Stimulated activated CD4-positive, alpha-beta T cell treated with anti-CD3 and anti-CD28 coated beads, Interleukin-2, amount 100 ng/mL, for 24 hours (primary cell): ENCODE results near the gene SSH3.

Experiments
- DNase-seq, 2 donors: peaks; one replicate each; pipeline ENCODE4 v3.0.0-alpha.2; 2020

SSH3 gene

GRCh38 chr11:67268081-67268961 lies 35.0 kb upstream of the SSH3 start:
- peak; percentile 72 to 73 for DNase-seq

- DNase-seq = no peak
These were observed 34.4 kb upstream of the SSH3 start for GRCh38 chr11:67268962-67269268.

- no peak for DNase-seq
These were observed 33.7 kb upstream of the SSH3 start for GRCh38 chr11:67269401-67270255.

DNA sequence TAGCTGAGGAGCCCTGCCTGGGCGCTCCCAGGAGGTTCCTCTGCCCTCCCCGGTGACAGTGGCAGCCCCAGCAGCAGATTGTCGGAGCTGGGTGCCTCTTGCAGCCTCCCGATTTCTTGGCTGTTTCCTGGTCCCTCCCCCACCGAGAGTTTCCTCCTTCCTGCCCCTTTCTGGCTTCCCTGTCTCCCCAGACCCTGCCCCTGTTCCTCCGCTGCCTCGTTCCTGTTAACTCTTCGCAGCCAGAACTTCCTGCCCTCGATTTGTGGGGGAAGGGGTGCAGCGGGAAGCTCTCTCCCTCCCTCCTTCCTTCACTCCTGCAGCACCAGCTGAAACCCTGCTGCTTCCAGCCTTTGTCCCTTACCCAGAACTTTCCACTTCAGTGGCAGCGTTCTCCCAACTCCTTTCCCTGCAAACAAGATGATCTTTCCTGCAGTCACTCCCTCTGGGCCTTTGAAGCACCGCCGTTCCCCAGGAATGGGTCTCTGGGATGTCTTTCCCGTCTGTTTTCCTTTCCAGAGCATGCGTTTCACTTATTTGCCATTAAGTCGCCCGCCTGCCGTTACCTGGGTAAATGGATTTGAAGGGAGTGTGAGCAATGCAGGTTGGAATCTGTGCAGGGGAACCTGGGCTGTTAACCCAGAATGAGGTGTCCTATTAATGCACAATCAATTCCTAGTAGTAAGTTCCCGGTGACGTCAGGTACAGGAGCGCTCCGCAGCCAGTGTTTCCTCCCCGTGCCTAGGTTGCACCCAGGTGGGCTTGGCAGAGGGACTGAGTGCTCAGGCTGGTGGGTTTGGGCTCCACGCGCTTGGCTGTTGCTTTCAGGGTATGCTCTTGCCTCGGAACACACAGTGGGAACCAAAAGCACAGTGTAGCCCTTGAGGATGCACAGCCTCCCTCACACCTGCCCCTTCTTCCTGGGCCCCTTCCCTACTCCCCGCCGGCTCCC lies 32.8 kb upstream of the SSH3 start:
- no peak for DNase-seq

- DNase-seq = no peak
These were observed 32.2 kb upstream of the SSH3 start for GRCh38 chr11:67271205-67271540.

DNA sequence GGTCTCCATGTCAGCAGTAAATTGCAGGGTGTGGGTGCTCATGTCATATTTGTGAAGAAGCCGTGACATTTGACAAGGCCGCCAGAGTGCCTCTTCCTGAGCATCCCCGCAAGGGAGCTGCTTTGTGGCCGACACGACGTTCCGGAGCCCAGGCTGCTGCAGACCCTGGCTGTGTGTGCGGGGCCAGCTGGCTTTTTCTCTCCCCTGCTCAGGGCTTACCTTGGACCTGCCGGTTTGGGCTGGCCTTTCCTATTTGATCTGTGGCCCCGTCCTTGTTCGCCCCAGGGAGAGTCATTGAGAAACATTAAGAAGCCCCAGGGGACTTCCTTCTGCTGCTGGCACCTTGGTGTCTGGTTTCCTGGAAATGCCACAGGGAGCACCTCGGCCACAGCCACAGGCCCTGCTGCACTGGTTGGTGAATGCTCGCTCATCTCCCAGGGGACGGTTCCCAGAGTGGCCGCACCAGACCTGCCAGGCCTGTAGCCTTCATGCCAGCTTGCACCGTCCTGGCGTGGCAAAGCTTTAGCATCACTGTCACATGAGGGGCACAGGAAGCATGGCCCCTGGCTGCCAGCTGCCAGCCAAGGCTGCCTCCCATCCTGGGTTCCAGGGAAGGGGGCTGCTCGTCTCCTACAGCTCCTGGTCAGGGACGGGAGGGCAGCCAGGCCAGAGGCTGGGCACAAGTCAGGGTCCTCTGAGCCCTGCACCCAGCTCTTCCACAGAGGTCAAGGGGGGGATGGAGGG lies 31.6 kb upstream of the SSH3 start:
- DNase-seq = peak in 1 of 2 donors; percentile 67

GRCh38 chr11:67272327-67273259 lies 30.7 kb upstream of the SSH3 start:
- peak in 1 of 2 donors; percentile 60 for DNase-seq

GRCh38 chr11:67273260-67273990 lies 29.9 kb upstream of the SSH3 start:
- no peak for DNase-seq

DNA sequence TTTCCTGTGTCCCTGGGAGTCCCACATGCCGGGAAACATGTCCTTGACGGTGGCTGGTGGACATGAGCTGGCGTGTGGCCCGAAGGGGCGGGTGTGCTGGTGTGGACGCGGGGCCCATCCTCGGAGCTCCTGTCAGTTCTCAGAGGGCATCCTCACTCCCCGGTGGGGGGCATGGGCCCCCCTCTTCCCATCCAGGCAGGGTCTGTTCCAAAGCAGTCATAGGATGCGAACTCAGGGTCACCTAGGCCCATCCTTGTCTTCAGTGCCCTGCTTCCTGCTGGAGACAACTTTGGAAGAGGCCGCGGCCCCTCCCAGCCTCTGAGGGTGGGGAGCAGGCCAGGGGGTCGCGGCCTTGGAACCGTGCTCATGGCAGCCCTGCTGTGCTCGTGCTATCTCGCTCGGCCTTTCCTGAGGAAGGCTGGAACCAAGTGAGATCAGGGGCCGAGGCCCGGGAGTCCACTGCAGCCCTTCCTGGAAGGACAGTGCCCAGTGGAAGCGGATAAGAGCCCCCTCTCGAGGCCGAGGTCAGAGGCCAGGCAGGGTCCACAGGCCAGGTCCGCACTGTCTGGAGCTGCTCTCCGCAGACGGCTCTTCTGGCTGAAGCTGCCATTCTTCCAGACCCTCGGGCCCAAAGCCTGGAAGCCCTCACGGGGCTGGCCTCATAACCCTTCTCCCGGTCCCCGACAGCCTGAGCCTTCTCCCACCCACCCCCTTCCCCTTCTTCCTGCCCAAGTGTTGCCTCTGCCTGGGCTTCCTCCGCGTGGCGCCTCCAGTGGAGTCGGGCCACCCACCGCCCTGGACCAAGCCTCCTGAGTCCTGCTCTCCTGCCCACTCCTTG lies 28.3 kb upstream of the SSH3 start:
- DNase-seq = no peak

DNA sequence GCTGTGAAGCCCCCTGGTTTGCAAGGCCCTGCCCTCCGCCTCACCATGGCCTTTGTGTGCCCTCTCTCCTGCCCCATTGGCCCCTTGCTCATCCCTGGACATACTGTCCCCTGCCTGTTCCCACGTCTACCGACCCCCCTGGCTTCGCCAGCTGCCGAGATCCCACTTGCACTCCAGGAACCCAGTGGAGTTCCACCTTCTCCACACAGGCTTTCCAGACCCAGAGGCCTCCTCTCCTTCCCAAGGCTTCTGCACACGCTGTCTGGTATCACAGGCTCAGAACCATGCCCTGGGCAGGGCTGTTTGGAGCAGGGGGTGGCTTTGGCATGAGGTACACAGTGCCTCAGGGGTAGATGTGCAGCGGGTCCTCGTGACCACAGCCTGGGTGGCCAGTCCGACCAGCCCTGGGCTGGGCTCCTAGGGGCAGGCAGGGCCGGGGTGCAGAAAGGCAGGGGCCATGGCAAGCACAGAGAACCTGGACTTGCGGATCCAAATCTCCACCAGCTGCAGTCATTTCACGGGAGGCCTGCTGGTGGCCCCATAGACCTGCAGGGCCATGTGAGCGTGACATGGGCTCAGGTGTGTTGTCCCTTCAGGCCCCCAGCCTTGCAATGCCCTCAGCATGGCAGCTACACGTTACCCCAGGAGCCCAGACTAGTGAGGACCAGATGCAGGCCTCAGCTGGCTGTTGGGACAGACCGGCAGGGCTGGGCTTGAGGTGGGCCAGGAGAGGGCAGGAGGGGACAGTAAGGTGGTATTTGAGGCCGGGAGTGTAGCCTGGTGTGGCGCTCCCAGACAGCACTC lies 27.5 kb upstream of the SSH3 start:
- no peak for DNase-seq

DNA sequence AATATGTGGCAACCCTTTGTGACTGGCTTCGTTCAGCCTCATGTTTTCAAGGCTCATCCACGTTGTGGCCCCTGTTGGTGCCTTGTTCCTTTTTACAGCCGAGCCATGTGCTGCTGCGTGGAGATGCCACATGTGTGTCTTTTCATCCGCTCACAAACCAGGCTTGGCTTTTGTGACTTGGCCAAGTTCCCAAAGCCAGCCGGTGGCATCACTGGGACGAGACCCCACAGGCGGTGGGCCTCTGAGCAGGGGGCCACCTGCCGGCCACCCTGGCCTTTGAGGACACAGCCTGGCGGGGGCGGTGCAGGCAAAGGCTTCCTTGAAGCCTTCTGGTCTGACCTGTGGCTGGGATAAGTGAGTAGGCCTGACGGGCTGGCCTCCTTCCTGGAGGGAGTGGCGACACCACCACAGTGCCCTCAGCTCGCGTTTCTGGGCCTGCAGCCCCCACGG lies 26.5 kb upstream of the SSH3 start:
- DNase-seq = peak in 1 of 2 donors; percentile 67

DNA sequence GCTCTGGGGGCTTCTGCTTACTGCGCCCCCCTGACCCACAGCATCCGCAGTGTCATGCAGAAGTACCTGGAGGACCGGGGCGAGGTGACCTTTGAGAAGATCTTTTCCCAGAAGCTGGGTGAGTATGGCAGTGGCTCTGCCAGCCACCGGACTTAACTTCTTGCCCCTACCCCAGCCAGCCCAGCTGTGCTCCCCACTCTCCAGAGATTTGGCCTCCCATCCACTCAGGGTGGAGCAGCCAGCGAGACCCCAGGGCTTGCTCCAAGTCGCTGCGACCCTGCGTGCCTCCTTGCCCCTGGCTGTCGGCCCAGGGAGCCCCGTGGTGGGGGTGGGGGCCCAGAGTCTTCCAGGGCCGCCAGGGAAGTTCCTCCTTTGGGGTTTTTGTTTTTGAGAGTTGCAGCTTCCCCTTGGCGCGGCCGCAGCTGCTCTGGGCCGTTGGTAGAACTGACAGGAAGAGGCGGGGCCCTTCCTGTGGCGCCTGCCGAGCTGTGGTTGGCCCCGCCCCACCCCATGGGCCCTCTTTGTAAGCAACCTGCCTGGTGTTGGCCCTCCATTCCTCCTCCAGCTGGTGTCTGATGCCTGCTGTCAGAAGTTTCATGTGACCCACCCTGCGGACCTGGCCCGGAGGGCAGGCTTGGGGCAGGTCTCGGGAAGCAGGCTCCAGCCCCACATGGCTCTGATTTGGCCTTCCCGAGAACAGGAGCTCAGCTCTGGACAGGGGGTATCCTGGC lies 25.9 kb upstream of the SSH3 start:
- peak; percentile 88 to 92 for DNase-seq

DNA sequence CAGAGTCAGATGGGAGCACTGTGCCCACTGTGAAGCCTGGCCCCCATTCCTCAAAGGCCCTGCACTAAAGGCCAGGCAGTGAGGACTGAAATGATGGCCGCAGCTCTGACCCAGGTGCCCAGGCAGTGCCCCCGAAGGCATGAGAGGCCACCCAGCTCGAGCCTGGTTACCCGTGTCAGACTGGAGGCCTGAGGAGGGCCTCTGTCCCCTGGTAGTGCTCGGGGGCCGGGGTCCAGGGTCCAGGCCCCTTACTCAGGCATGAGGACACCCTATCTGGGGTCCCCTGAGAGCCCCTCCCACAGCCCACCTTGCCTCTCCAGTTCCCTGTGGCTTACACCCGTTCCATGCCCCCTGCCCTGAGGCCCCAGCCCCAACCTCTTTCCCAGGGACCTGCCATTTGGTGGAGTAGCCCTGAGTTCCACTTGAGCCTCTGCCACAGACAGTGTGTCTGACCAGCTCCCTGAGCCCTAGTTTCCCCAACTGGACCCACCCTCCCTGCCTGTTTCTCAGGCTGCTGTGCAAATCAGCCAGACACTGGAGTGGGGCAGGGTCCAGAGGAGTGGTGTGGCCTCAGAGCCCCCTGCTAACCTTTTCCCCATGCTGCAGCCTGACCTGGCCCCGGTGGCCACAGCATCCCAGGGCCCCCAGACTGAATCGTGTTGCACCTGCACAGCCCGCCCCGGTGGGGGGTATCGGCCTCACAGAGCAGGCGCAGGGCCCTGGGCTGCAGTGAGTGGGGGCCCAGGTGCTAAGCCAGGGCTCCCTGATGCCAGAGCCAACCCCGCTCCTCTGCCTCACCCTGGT lies 25.0 kb upstream of the SSH3 start:
- no peak for DNase-seq

DNA sequence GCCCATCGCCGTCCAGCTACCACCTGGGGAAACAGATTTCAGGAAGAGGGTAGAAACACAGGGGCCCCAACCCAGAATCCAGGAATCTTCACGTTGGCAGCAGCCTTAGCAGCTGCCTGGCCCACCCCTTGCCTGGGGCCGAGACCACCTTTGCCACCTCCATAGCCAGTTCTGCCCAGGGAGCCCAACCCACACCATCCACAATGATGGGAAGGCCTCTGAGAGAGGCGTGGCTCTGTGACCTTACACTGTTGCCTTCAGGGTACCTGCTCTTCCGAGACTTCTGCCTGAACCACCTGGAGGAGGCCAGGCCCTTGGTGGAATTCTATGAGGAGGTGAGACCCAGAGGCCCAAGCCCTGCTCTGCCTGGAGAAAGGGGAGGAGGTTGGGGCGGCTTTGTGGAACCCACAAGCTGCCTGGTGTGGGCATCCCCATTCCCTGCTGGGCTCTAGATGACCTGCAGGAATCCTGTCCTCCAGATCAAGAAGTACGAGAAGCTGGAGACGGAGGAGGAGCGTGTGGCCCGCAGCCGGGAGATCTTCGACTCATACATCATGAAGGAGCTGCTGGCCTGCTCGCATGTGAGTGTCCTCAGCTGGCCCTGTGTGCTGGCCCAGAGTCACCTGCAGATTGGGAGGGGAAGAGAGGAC lies 24.3 kb upstream of the SSH3 start:
- no peak for DNase-seq

- DNase-seq = no peak
These were observed 23.6 kb upstream of the SSH3 start for GRCh38 chr11:67279589-67280340.
